ENCODE measurements around the gene HOXC9.

Gene HOXC9

DNA sequence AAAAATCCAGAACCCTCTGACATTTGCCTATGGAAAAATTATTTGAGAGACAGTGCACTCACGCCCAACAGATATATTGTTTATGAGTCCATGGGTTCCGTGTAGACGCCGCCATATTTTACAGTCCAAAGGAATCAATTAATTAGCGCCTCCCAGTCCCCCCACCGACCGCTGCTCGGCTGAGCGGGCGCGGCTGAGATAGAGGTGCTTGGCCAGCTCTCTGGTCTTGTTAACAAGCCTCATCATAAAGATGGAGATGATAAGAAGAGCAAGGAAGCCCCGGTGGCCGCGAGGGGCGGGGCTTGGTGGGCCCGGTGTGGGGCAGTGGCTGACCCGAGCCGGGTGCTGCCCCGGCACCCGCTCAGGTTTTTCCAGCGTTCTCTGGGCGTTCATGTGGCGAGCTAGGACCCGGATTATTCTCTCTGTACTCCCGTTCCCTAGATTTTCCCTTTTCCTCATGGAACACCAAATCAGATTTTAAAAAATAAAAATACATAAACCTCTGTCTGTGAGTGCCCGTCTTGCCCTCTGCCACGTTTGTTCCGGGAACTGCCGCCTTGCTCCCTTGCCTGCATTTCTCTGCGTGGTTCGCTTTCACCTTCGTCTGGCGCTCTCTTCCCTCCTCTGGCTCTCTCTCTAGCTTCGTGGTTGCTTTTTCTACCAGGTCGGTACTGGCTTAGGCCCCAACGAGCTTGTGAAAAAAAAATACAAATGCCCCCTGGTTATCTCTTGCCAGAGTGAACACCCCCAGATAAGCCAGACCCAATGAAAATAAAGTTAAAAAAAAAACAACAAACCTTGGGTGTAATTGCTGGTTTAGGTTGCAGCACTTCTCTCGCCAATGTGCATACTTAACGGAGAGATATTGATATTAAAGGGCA, 36.3 kb upstream of the HOXC9 start:
- no peak for DNase-seq

DNA sequence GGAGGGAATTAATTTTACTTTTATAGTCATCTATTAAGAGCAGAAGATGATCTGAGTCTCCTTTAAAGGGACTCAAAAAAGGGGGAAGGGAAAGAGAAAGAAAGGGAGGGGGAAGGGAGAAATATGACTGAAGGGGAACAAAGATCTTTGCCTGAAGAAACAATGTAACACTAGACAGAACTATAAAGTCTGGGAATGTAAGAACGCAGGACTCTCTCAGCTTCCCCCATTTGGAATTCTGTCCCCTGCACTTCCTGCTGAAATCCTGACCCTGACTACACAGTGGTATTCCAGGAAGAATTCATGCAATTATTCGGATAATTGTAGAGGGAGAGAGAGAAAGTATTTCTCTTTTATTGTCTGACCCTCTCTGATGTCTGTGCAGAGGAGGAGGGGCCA, 35.6 kb upstream of the HOXC9 start:
- no peak for DNase-seq

GRCh38 chr12:53965281-53966084, 34.5 kb upstream of the HOXC9 start:
- no peak for DNase-seq

DNA sequence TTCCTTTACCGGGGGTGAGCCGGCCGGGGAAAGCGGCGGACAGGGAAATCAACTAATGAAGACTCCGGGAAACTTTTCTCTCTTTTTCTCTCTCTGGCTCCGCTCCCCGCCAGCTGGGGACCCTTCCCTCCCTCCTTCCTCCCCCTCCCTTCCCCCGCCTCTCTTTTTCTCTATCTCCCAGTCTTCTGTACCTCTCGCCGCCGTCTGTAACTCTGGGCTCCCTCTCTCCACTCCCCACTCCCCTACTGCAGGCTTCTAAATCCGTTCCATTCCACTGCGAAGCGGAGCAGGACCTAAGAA, 33.9 kb upstream of the HOXC9 start:
- no peak for DNase-seq

GRCh38 chr12:53966385-53967133, 33.4 kb upstream of the HOXC9 start:
- no peak for DNase-seq

GRCh38 chr12:53967421-53967925, 32.5 kb upstream of the HOXC9 start:
- DNase-seq, result no peak

GRCh38 chr12:53968214-53969127, 31.5 kb upstream of the HOXC9 start:
- DNase-seq, result no peak

GRCh38 chr12:53969588-53970259, 30.2 kb upstream of the HOXC9 start:
- DNase-seq, result no peak

DNA sequence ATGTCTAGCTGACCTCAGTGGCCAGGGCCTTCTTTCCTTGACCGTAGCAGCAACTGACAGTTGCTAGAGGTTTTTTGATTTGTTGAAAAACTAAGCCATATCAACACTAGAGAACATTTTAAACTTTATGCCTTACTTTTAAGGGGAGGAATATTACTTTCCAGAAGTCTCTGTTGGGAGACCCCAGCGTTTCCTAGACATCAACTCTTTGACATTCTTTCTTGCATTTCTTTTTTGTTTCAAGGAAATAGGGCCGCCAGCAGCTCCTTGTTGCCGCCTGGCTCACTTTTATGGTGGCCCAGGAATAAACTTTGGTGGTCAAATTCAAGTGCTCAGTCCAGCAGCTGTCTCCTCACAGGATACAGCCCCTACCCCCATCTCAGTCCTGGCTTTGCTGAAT, 29.5 kb upstream of the HOXC9 start:
- DNase-seq, result no peak

- no peak for DNase-seq
These were observed 28.8 kb upstream of the HOXC9 start for GRCh38 chr12:53971129-53971528.

DNA sequence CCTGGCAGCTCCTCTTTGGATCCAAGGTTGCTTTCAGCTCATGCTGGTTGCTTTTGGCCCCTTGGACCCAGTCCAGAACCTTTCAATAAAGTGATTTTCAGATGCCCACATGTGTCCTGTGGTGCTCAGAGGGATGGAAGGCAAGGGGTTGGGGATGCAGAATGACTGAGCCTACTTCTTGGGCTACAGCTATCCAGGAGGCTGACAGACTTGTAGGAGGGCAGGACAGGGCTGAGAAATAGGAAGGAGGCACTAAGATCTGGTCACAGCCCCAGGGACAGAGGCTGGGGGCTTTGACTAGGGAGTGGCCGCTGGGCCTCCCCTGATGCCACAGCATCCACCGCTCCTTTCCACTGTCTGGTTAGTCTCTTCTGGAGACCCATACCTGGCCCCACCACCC, 28.3 kb upstream of the HOXC9 start:
- no peak for DNase-seq

DNA sequence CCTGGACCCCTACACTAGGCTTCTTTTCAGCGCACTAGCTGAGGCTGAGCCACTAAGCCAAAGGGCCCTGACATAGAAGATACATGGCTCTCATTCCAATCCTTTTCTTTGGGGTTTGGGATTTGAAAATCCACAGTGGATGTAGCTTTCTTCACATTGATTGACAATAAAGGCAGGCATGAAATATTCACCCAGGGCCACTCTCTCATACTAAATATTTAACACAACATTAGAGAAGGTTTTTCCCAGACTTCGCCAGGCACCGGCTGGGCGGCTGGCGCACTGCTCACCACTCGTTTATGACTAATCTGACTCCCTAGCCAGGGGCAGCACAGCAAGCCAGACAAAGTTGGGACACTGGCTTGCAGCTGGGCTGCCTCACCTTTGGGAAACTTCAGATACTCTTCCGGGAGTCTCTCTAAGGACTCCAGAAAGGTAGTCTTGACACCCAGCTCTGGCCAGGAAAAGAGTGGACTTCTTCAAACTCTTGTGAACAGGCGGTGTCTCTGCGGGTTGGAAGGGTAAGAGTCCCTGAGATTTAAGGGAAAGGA, 27.7 kb upstream of the HOXC9 start:
- DNase-seq, result no peak

DNA sequence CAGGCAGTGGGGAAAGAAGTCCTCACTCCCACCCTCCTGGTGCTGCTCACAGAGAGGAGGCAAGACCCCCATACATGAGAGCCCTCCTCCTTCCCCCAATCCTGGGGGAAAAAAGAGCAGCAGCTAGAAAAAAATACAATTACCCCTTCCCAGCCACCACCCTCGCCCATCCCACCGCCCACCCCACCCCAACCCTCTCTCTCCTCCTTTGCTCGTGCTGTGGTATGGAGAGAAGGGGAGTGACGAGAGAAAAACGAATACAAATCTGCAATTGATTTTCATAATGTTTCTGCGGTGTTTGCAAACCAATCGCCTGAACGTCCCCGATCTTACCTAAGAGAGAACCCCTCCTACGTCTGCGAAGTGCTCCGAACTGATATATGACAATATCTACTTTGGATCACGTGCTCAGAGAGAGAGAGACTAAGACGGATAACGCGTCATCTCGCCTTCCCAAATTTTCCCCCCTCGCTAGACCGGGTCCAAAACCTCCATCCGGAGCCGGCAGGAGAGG, 27.2 kb upstream of the HOXC9 start, which contains the start of gene HOXC11:
TSS of gene HOXC11 (plus strand) at position 405 of the 514 bp plus-strand sequence. CDS start 116 bp downstream, outside the sequence.
- no peak for DNase-seq

DNA sequence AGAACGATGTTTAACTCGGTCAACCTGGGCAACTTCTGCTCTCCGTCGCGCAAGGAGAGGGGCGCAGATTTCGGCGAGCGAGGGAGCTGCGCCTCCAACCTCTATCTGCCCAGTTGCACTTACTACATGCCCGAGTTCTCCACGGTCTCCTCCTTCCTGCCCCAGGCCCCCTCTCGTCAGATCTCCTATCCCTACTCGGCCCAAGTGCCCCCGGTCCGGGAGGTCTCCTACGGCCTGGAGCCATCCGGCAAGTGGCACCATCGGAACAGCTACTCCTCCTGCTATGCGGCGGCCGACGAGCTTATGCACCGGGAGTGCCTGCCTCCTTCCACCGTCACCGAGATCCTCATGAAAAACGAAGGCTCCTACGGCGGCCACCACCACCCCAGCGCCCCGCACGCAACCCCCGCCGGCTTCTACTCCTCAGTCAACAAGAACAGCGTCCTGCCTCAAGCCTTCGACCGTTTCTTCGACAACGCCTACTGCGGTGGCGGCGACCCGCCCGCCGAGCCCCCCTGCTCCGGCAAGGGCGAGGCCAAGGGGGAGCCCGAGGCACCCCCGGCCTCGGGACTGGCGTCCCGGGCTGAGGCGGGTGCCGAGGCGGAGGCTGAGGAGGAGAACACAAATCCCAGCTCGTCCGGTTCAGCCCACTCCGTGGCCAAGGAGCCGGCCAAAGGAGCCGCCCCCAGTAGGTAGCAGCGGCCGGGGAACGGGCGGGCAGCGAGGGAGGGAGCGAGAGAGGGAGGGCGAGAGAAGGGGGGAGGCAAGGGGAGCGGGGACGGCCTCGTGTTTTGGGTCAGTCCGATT, 26.5 kb upstream of the HOXC9 start:
- no peak for DNase-seq

GRCh38 chr12:53974084-53975063, 25.6 kb upstream of the HOXC9 start, which contains the start of gene HOTAIR:
Gene HOTAIR (minus strand): TSS chr12:53974954.
- peak; percentile 71 for DNase-seq

DNA sequence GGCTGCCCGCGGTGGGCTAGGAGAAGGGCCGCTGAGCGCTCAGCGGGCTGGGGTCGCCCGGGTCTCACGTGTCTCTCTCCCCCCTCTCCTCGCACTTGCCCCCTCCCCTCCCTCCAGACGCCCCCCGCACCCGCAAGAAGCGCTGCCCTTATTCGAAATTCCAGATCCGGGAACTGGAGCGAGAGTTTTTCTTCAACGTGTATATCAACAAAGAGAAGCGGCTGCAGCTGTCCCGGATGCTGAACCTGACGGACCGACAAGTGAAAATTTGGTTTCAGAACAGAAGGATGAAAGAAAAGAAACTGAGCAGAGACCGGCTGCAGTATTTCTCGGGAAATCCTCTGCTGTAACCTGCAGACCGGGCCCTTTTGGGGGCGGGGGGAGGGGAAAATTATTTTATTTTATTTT, 24.9 kb upstream of the HOXC9 start:
- DNase-seq, result no peak

GRCh38 chr12:53975479-53976152, 24.3 kb upstream of the HOXC9 start:
- DNase-seq, result no peak

All from activated CD8-positive, alpha-beta memory T cell treated with anti-CD3 and anti-CD28 coated beads, Interleukin-2, amount 50 U/mL, for 48 hours (primary cell).